GM19351 (cell line): ENCODE results near the gene TLX3.
"Not testable (repeated sequence)": the region's sequence is repeated elsewhere in the genome, so short reads cannot be mapped to it uniquely, and the experiment has no call there.

Experiments used
- ATAC-seq: cut with Tn5 transposase; IDR thresholded peaks from one replicate; pipeline ENCODE4 v1.9.1; 2021; ENCODE audit warnings: mild to moderate bottlenecking, moderate library complexity; ENCODE audit not compliant: unreplicated experiment

Gene TLX3

DNA sequence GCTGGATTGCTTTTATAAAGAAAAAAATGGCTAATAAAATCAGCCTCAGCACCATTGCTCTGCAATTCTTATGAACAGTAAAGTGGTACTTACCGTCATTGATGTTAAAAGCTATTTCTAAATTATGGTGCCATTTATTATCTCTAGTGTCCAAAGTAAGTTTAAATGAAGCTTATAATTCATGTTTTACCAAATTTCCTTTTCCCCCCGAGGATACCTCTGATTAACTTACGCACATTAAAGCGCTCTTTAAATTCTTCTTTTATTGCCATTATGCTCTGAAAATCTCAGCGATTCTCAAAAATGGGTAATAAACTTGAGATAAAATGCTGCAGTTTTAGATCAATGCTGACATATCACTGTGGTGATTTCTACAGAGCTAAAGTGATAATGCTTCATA, 13.5 kb downstream of the TLX3 start:
- no peak for ATAC-seq

DNA sequence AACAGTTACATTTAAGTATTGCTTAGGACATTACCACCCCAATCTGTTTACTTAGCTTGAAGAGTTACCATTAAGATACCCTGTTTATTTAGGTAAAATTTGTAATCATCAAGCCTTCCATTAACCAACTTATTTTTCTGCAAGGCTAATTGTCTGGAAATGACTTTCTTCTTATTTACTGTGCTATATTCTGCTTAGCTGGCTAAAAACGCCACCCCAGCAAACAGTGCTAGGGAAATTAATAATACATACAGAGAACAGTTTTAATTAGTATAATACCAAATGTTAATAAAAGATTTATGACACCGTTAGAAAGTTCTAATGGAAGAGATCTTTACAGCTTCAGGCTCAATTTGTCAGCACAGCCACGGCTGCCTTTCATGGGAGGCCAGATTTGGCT, 14.0 kb downstream of the TLX3 start:
- no peak for ATAC-seq

DNA sequence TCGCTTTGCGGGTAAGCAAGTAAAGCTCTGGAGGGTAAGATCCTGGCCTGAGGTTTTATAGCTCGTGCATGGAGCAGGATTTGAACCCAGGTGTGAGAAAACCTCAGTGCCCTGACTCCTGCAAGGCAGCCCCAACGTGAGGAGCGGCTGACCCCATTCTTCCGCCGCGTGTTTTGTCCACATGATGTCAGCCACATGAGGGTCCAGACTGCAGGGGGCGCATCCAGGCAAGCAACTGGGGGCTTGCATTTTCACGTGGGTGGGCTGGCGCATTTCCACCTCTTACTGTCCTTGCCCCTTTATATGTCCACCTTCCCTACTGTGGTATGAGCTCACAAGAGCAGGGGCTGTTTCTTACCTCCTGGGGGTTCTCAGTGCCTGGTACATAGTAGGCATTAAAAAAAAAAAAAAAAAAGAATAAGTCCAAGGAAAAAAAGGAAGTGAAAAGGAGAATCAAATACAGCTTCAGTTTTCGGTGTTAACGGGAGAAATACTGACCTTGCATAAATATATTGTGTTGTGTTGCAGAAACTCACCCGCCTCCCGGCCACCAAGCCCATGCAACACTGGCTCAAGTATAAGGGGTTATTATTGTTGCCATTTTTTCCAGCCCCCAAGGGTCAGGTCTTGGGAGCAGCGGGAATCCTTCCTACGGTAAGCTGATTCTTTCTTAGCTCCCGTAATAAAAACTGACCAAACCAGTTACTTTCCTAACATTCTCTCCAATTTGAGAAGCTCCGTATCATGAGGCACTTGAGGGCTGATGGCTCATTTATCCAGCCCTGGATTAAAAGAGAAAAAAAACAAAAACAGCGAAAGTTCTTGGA, 15.0 kb downstream of the TLX3 start:
- no peak for ATAC-seq

DNA sequence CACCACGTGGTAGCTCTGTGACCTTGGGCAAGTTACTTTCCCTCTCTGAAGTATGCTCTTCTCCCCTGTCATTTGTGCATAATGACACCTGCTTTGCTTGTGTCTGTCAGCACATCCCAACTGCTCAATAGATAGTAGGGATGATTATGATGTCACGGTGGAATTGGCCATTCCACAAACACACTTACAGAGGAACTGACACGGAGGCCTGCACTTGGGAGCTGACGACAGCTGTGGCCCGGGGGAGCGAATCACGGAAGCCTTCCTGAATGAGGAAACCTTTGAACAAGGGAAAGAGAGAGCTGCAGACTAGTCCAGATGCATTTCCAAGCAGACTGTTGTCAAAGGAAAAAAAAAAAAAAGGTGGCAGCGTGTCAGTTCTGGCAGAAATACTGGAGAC, 21.0 kb downstream of the TLX3 start:
- no peak for ATAC-seq

DNA sequence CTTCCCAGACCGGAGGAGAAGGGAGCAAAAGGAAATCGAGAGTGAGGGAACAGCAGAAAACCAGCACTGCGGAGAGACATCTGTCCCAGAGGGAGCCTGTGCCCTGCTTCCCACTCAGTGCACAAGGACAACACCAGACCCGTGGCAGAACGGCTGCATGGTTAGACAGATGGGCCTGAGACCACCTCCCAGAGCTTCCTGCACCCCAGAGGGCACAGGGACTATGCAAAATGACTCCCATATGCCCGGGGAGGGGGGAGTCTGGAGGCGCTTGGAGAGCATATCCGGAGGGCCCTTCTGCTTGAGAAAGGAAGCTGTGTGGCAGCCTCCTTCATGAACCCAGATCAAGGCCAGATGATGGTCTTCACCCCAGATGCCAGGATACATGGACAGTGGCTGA, 26.6 kb downstream of the TLX3 start:
- no peak for ATAC-seq

DNA sequence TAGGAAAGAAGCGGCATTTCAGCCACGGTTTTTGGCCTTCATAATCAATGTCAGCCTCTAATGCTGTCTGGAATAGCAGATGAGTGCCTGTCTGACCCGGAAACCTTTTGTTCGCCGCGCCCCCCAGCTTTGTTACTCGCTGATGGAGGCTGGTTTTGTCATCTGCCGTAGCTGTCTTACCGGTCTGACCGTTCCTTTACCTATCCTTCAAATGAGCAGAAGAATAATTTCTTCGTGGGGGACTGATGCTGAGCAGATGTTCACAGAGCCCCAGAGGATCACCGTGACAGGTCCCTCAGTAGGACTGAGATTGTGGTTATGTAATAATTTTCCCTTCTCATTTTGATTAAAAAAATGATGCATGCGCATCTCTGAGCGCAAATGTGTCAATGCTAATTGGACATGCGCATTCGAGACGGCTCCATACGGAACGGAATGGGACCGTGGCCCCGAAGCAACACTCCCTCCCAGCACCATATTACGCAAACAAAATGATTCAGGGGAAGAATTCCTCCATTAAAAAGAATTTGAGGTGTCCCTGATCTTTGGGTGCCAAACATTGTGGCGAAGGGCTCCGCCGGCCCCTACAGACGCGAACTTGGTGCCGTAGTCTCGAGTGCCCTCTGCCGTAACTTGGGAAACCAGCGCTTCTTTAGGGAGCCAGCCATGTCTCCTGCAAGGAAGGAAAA, 27.6 kb downstream of the TLX3 start:
- no peak for ATAC-seq

DNA sequence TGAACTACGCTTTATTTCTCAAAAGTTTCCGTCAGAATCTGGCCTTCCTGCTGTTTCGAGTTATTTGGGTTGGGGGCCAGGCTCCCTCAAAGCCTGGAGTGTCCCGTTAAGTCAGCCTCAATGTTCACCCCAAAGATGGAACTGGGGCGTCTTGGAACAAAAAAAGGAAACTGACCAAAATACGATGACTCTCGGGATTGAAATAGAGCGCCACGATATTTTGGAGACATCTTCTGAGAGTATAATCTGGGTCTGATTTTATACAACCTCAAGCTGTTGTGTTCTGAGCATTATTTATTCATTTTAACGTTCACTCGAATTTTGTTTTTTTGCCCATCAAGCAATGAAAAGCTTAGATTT, 28.1 kb downstream of the TLX3 start:
- no peak for ATAC-seq

DNA sequence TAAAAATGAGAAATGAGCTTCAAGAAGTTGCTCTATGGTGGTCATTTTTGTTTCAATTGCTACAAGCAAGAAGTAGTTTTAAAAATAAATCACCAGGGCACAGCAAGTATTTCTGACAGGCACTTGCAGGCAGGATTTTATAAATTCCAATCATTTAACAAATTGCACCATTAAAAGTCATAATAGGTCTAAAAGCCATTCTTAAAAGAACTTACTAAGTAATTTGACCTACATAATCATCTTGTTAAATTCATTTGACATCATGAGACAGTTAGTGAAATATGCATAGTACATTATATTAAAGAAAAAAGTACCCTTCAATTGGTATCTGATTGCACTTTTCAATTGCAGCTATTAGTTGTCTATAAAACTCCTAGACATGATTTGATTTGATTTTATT, 31.0 kb downstream of the TLX3 start:
- no peak for ATAC-seq

DNA sequence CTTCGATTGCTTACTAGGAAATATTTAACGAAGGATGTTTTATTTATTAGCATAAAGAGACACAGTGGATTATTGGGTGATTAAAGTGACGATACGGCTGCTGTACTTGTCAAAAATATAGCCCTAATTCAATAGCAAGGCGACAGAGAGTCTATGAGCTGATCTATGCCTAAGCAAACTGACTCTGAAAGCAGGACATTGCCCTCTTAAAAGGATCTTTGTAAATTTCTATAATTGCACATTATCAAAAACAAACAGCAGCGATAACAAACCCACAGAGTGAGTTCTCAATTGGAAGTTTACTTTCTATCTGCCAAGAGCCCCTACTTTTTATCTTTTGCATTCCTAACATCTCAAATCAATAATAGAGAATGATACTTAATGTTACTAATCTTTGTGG, 31.4 kb downstream of the TLX3 start:
- no peak for ATAC-seq

DNA sequence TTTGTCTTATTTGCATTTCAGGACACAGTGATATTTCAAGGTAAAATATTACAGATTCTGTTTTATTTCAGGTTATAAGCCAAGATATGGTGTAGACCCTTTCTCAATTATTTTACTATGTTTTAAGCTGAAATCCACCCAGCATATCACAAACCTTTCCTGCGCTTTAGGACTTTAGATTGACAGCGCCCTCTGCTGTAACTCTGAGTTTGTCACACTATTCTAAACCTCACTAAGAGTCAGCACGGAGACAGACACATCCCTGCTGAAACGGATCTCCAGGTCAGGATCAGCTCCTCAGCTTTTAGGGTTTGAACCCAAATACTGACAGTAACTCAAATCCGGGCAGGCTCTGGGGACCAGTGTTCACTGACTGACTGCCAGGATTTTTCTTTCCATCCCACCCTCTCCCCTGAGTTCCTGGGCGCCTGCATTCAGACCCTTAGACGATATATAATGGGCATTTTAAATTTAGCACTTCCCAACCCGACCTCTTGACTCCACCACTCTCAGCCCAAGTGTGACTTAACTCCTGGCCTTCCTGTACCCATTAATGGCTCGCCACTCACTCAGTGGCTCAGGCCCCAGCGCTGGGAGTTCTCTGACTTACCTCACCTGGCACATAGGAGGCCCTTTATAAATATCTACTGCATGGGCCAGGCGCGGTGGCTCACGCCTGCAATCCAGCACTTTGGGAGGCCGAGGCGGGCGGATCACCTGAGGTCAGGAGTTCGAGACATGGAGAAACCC, 33.5 kb downstream of the TLX3 start:
- peak; percentile 77 for ATAC-seq

DNA sequence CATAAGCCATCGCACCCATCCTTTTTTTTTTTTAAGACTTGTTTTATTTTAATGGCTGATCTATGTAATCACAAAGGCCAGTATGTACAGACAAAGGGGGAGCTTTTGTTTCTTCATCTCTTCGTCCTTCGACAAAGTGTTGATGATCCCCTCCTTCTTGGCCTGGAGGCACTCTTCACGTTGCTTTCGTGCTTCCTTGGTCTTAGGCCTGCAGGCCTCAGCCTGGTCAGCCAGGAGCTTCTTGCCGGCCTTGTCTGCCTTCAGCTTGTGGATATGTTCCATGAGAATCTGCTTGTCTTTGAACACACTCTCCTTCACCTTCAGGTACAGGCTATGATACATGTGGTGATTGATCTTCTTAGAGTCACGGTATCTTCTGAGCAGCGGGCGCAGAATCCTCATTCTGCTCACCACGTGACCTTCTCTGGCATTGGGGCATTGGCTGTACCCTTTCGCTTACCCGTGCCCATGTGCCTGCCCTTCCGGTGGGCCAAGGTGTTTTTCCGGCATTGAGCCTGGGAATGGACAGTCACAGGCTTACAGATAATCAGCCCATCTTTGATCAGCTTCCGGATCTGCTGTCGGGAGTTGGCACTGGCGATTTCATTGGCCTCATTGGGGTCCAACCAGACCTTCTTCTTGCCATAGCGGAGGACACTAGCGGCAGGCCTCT, 36.0 kb downstream of the TLX3 start:
- no peak for ATAC-seq

DNA sequence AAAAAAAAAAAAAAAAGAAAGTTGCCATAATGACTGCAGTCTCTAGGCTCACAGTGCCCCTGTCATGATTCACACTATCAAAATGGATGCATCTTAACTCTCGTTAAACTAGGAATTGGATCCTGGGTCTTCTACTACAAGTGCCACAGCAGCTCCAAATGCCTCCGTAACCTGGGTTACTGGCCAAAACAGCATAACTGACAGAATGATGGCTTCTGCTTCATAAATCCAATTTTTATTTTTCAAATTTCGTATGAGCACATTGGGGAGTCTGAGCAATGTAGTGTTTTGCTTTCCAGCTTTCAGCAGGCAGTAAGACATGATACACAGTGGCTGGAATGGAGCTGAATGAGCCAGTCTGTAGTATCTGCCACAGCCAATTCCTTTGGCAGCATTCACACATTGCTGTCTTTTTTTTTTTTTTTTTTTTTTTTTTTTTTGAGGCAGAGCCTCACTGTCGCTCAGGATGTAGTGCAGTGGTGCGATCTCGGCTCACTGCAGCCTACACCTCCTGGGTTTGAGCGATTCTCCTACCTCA, 42.6 kb downstream of the TLX3 start:
- no peak for ATAC-seq

DNA sequence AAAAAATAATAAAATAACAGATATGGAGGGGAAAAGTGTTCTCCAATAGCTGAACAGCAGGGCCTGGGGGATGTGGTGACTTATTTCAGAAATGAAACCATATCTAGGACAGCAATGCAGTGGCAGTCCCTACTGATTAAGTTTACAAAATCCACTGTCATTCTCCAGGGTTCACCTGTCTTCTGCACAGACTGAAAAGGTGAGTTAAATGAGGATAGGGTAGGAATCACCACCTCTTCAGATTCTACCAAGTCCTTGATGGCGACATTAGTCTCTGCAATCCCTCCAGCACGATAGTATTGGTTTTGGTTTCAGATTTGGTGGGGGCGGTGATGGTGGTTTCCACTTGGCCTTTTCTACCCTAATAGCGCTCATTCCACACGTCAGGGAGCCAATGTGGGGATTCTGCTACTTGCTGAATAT, 46.3 kb downstream of the TLX3 start:
- peak; percentile 91 for ATAC-seq

DNA sequence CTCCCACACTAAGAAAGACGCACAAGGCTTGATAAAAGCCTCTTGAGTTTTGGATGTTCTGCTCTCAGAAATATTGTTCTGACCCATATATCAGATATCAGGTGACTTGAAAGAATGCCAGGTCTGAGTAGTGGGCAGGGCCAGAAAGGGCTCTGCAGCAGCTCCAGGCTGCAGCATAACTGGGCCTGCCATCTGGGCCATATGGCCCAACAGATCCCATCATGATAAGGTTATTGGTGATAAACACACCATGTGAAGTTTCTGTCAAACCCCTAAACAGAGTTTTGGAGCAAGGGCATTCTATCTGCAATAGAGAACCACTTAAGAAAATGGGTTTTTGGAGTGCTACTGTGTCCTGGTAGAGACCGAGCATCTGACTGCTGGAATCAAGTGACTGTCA, 48.8 kb downstream of the TLX3 start:
- no peak for ATAC-seq

DNA sequence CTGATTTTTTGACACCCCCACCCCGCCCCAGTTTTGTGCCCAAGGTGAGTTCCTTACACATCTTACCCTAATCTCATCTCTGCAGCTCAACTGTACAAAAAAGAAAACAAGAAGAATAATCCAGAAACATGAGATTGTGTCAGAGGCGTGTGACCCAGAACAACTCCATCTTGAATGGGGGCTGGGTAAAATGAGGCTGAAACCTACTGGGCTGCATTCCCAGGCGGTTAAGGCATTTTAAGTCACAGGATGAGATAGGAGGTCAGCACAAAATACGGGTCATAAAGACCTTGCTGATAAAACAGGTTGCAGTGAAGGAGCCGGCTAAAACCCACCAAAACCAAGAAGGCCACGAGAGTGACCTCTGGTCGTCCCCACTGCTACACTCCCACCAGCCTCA, 52.1 kb downstream of the TLX3 start:
- ATAC-seq = not testable (repeated sequence)
